CD4-positive, CD25-positive, alpha-beta regulatory T cell (primary cell): Measurements from ENCODE around the gene PHACTR1. TPM values are rescaled to one million over a fixed set of nuclear protein-coding genes. Genes with fewer than 3 reads are reported as not detected.

Source experiments
- ATAC-seq, 2 donors: fragments of 150-1000 bp; cut with Tn5 transposase; one replicate each; pipeline ENCODE4 v1.10.0; 2021; ENCODE audit warnings: low read depth in 2 of 2, moderate number of reproducible peaks in 2 of 2, moderate library complexity in 1 of 2
- DNase-seq, 3 donors: peaks; one replicate each; pipeline versions ENCODE4 v3.0.0 to v3.0.0-alpha.2; 2012 to 2022; ENCODE audit warnings: mixed read lengths in 1 of 3
- H3K27ac ChIP-seq: one replicate; pipeline ENCODE4 v1.7.0; 2013; ENCODE audit warnings: mild to moderate bottlenecking, low read length; ENCODE audit not compliant: insufficient read depth, poor library complexity, severe bottlenecking
- H3K27me3 ChIP-seq: one replicate; pipeline ENCODE4 v1.7.0; 2013; ENCODE audit warnings: low read length; ENCODE audit not compliant: control insufficient read depth, insufficient read depth
- H3K36me3 ChIP-seq: one replicate; pipeline ENCODE4 v1.7.0; 2013; ENCODE audit warnings: mild to moderate bottlenecking, low read length, moderate library complexity; ENCODE audit not compliant: control insufficient read depth, insufficient read depth
- H3K4me1 ChIP-seq: 2 replicates; pipeline ENCODE4 v1.7.0; 2013; ENCODE audit warnings: mild to moderate bottlenecking, low read length; ENCODE audit not compliant: insufficient read depth, control insufficient read depth, poor library complexity, severe bottlenecking
- H3K4me3 ChIP-seq: one replicate; pipeline ENCODE4 v1.7.0; 2013; ENCODE audit warnings: low read depth, mild to moderate bottlenecking, low read length, moderate library complexity
- H3K9me3 ChIP-seq, 2 experiments: 1 replicate in 1 of 2; 2 replicates in 1 of 2; pipeline ENCODE4 v1.7.0; 2013; ENCODE audit warnings: low read length in 2 of 2, mild to moderate bottlenecking in 1 of 2, moderate library complexity in 1 of 2; ENCODE audit not compliant: control insufficient read depth in 2 of 2
- H3K27ac Mint-ChIP-seq, 3 donors: one replicate each; pipeline ENCODE4 v1.8.0; 2020 to 2022; ENCODE audit warnings: mild to moderate bottlenecking in 3 of 3, mixed read lengths in 3 of 3, moderate library complexity in 2 of 3
- H3K27me3 Mint-ChIP-seq: one replicate; pipeline ENCODE4 v1.8.0; 2022; ENCODE audit warnings: mild to moderate bottlenecking, mixed read lengths
- H3K36me3 Mint-ChIP-seq: one replicate; pipeline ENCODE4 v1.8.0; 2020; ENCODE audit warnings: mixed read lengths
- H3K4me1 Mint-ChIP-seq, 4 donors: one replicate each; pipeline ENCODE4 v1.8.0; 2020 to 2022; ENCODE audit warnings: mixed read lengths in 4 of 4, mild to moderate bottlenecking in 1 of 4
- H3K4me3 Mint-ChIP-seq, 4 donors: one replicate each; pipeline ENCODE4 v1.8.0; 2020 to 2022; ENCODE audit warnings: mild to moderate bottlenecking in 4 of 4, mixed read lengths in 4 of 4, moderate library complexity in 3 of 4
- H3K9me3 Mint-ChIP-seq, 7 donors: one replicate each; pipeline ENCODE4 v1.8.0; 2020 to 2022; ENCODE audit warnings: mixed read lengths in 7 of 7, mild to moderate bottlenecking in 3 of 7, moderate library complexity in 2 of 7
- polyA plus RNA-seq, 4 donors: library from polyadenylated mRNA; unstranded; fragments of 300-500 nt; fragmentation: Illumina TruSeq; gene quantifications; one replicate each; pipeline ENCODE4 v1.2.3, GENCODE V29; 2021
- total RNA-seq: library from RNA; stranded (reverse); gene quantifications from one replicate; pipeline ENCODE4 v1.2.3, GENCODE V29; 2022

The PHACTR1 gene
- total and polyA plus RNA-seq, 5 donors from 2014 or later, result 0.28 to 1.6 (median 0.38) TPM

GRCh38 chr6:13164291-13164690, 447.7 kb downstream of the PHACTR1 start:
- DNase-seq, result no peak
- Histone ChIP-seq H3K36me3 (no peaks in the 10 kb centered on the region), H3K9me3 (no peaks in the 10 kb centered on the region), H3K27ac (no peak overlapping the region), H3K4me3 (no peak overlapping the region), H3K27me3 (peaks cover 4% of the 10 kb centered on the region), H3K4me1 (no peaks in the 10 kb centered on the region)
- Mint-ChIP-seq H3K27ac (no peak overlapping the region), H3K27me3 (peaks cover 10% of the 10 kb centered on the region), H3K36me3 (no peaks in the 10 kb centered on the region), H3K4me3 (no peak overlapping the region), H3K4me1 (no peaks in the 10 kb centered on the region), H3K9me3 (peaks cover 0 to 1% (median 0%) of the 10 kb centered on the region in 7 donors)
- no peak for ATAC-seq

- Histone ChIP-seq H3K27me3 (peaks cover 4% of the 10 kb centered on the region), H3K27ac (no peak overlapping the region), H3K9me3 (no peaks in the 10 kb centered on the region), H3K36me3 (no peaks in the 10 kb centered on the region), H3K4me1 (no peaks in the 10 kb centered on the region), H3K4me3 (no peak overlapping the region)
- Mint-ChIP-seq H3K4me3 (no peak overlapping the region), H3K36me3 (no peaks in the 10 kb centered on the region), H3K27ac (no peak overlapping the region), H3K4me1 (no peaks in the 10 kb centered on the region), H3K9me3 (peaks cover 0 to 1% (median 0%) of the 10 kb centered on the region in 7 donors), H3K27me3 (peaks cover 10% of the 10 kb centered on the region)
- DNase-seq (no peak), ATAC-seq (no peak)
Measured at GRCh38 chr6:13165502-13166172, 449.1 kb downstream of the PHACTR1 start.

GRCh38 chr6:13166269-13166668, 449.7 kb downstream of the PHACTR1 start:
- peaks cover 4% of the 10 kb centered on the region for H3K27me3 ChIP-seq
- no peak overlapping the region for H3K27ac ChIP-seq
- H3K36me3 ChIP-seq, result no peaks in the 10 kb centered on the region
- Mint-ChIP-seq H3K27ac (no peak overlapping the region), H3K36me3 (no peaks in the 10 kb centered on the region), H3K4me1 (no peaks in the 10 kb centered on the region), H3K9me3 (peaks cover 0 to 1% (median 0%) of the 10 kb centered on the region in 7 donors), H3K4me3 (no peak overlapping the region), H3K27me3 (peaks cover 10% of the 10 kb centered on the region)
- H3K4me1 ChIP-seq, result no peaks in the 10 kb centered on the region
- DNase-seq (no peak), ATAC-seq (no peak)
- H3K9me3 ChIP-seq, result no peaks in the 10 kb centered on the region
- no peak overlapping the region for H3K4me3 ChIP-seq

- H3K4me1 Mint-ChIP-seq, result no peaks in the 10 kb centered on the region
- H3K27me3 Mint-ChIP-seq, result peaks cover 7% of the 10 kb centered on the region
- H3K4me3 Mint-ChIP-seq, result no peak overlapping the region
- DNase-seq (no peak), ATAC-seq (no peak)
- peaks cover 4% of the 10 kb centered on the region for H3K27me3 ChIP-seq
- peaks cover 0 to 1% (median 0%) of the 10 kb centered on the region in 7 donors for H3K9me3 Mint-ChIP-seq
- H3K4me1 ChIP-seq, result no peaks in the 10 kb centered on the region
- no peak overlapping the region for H3K27ac Mint-ChIP-seq
- H3K36me3 Mint-ChIP-seq, result no peaks in the 10 kb centered on the region
- H3K9me3 ChIP-seq, result no peaks in the 10 kb centered on the region
- no peaks in the 10 kb centered on the region for H3K36me3 ChIP-seq
- no peak overlapping the region for H3K27ac ChIP-seq
- no peak overlapping the region for H3K4me3 ChIP-seq
Measured at GRCh38 chr6:13166916-13167315, 450.3 kb downstream of the PHACTR1 start.

GRCh38 chr6:13172291-13172690, 455.7 kb downstream of the PHACTR1 start:
- DNase-seq (no peak), ATAC-seq (no peak)
- Mint-ChIP-seq H3K36me3 (no peaks in the 10 kb centered on the region), H3K4me3 (no peak overlapping the region), H3K9me3 (peaks cover 0 to 1% (median 0%) of the 10 kb centered on the region in 7 donors), H3K27ac (no peak overlapping the region), H3K27me3 (peaks cover 7% of the 10 kb centered on the region), H3K4me1 (no peaks in the 10 kb centered on the region)
- Histone ChIP-seq H3K27ac (no peak overlapping the region), H3K9me3 (no peaks in the 10 kb centered on the region), H3K27me3 (peaks cover 4% of the 10 kb centered on the region), H3K36me3 (no peaks in the 10 kb centered on the region), H3K4me3 (no peak overlapping the region), H3K4me1 (no peaks in the 10 kb centered on the region)

- DNase-seq, result no peak
- no peaks in the 10 kb centered on the region for H3K4me1 Mint-ChIP-seq
- Histone ChIP-seq H3K36me3 (no peaks in the 10 kb centered on the region), H3K9me3 (no peaks in the 10 kb centered on the region), H3K4me1 (no peaks in the 10 kb centered on the region), H3K27me3 (no peaks in the 10 kb centered on the region), H3K4me3 (no peak overlapping the region), H3K27ac (no peak overlapping the region)
- no peaks in the 10 kb centered on the region for H3K36me3 Mint-ChIP-seq
- peaks cover 2% of the 10 kb centered on the region for H3K27me3 Mint-ChIP-seq
- H3K4me3 Mint-ChIP-seq, result no peak overlapping the region
- H3K27ac Mint-ChIP-seq, result no peak overlapping the region
- H3K9me3 Mint-ChIP-seq, result no peaks in the 10 kb centered on the region
- no peak for ATAC-seq
Measured at GRCh38 chr6:13175087-13175486, 458.5 kb downstream of the PHACTR1 start.

- no peaks in the 10 kb centered on the region for H3K27me3 ChIP-seq
- no peak overlapping the region for H3K27ac ChIP-seq
- H3K9me3 ChIP-seq, result no peaks in the 10 kb centered on the region
- H3K36me3 ChIP-seq, result no peaks in the 10 kb centered on the region
- H3K4me3 ChIP-seq, result no peak overlapping the region
- Mint-ChIP-seq H3K27ac (no peak overlapping the region), H3K9me3 (no peaks in the 10 kb centered on the region), H3K4me3 (no peak overlapping the region), H3K27me3 (peaks cover 5% of the 10 kb centered on the region), H3K4me1 (no peaks in the 10 kb centered on the region), H3K36me3 (no peaks in the 10 kb centered on the region)
- ATAC-seq (no peak), DNase-seq (no peak)
- H3K4me1 ChIP-seq, result no peaks in the 10 kb centered on the region
Measured at GRCh38 chr6:13175759-13176158, 459.2 kb downstream of the PHACTR1 start.

GRCh38 chr6:13177664-13178063, 461.1 kb downstream of the PHACTR1 start:
- Mint-ChIP-seq H3K27ac (no peak overlapping the region), H3K4me3 (no peak overlapping the region), H3K36me3 (no peaks in the 10 kb centered on the region), H3K4me1 (no peaks in the 10 kb centered on the region), H3K27me3 (peaks cover 5% of the 10 kb centered on the region), H3K9me3 (no peaks in the 10 kb centered on the region)
- ATAC-seq (no peak), DNase-seq (no peak)
- no peaks in the 10 kb centered on the region for H3K9me3 ChIP-seq
- H3K27me3 ChIP-seq, result no peaks in the 10 kb centered on the region
- H3K36me3 ChIP-seq, result no peaks in the 10 kb centered on the region
- no peak overlapping the region for H3K27ac ChIP-seq
- H3K4me1 ChIP-seq, result no peaks in the 10 kb centered on the region
- H3K4me3 ChIP-seq, result no peak overlapping the region
